Activated CD4-positive, CD25-positive, alpha-beta regulatory T cell treated with anti-CD3 and anti-CD28 coated beads, Interleukin-2, amount 50 U/mL, for 16 hours (primary cell): Measurements from ENCODE around the gene SRMS.
"Not testable (repeated sequence)": the region's sequence is repeated elsewhere in the genome, so short reads cannot be mapped to it uniquely, and the experiment has no call there.

ENCODE experiments used
- DNase-seq: peaks from one replicate; pipeline ENCODE4 v3.0.0-alpha.2; 2020; ENCODE audit warnings: low read depth, low spot score

SRMS gene

DNA sequence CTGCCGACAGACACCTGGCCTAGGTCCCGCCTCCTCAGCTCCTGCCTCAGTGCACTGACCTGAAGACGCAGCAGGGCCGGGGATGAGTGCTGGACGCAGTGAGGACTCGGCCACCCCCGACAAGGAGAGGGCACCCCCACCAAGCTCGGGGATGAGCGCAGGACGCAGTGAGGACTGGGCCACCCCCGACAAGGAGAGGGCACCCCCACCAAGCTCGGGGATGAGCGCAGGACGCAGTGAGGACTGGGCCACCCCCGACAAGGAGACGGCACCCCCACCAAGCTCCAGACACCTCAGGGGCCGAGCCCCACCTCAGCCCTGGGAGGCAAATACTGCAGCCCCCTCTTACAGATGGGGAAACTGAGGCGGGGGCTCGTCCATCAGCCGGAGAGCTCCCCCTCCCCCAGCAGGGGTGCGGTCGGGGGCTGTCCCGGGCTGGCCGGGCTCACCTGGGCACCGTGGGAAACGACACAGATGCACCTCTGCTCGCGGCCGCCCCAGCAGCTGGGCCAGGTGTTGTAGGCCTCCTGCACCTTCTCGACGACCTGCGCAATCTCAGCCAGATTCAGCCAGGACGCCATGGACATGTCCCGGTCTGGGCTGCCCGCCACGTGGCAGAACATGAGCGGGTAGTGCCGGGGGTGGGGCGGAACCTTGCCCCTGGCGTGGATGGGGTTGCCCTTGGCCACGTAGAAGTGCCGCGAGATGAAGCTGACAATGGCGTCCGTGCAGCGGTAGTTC lies 19.0 kb upstream of the SRMS start:
- DNase-seq, result no peak

DNA sequence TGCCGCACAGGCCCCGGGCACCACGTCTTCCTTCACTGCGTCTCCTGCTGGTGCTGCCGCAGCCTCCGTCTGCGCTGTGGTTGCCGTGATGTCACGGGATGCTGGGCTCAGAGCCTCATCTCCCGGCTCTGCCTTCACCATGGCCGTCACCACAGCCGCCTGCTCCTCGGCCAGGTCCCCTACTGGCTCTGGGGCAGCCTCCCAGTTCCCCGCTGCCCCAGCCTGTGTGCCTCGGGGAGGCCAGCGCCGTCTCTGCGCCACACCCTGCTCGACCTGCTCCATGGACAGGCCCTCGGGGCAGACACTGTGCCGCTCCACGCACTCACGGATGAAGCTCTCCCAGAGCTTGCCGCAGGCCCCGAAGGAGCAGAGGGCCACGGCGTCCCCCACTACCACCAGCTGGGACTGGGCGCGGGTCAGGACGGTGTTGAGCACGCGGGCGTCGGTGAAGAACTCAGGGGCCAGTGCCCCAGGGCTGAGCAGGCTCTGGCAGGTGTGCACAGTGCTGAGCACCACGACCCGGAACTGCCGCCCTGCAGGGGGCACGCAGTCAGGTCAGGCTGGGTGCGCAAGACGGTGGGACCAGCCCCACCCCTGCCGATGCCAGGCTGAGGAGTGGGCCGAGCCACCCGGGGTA lies 18.3 kb upstream of the SRMS start:
- DNase-seq, result no peak

DNA sequence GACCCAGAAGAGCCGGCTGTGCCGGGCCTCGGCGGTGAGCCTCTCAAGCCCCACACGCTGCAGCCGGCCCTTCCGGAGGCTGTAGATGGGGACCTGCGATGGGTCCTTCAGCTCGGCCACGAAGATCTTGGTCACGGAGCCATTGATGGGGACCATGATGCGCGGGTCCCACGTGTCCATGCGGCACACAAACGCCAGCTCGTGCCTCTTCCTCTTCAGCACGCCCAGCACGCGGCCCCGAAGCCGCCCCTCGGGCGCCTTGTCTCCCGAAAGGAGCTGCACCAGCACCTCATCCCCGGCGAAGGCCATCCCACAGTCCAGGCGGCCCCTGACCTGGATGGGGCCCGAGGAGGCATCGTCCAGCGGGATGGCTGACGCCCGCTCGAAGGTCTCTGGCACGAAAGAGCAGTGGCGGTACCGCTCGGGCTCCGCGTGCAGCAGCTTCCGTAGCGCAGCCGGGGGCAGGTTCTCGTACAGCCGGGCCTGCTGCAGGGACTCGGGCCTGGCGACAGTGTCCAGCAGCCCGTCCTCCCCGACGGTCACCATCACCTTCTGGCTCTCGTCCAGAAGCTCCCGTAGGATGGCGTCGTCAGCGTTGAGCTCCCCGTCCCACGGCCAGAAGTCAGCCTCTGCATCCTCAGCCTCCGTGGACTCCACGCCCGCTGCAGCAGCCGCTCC lies 17.6 kb upstream of the SRMS start:
- no peak for DNase-seq

DNA sequence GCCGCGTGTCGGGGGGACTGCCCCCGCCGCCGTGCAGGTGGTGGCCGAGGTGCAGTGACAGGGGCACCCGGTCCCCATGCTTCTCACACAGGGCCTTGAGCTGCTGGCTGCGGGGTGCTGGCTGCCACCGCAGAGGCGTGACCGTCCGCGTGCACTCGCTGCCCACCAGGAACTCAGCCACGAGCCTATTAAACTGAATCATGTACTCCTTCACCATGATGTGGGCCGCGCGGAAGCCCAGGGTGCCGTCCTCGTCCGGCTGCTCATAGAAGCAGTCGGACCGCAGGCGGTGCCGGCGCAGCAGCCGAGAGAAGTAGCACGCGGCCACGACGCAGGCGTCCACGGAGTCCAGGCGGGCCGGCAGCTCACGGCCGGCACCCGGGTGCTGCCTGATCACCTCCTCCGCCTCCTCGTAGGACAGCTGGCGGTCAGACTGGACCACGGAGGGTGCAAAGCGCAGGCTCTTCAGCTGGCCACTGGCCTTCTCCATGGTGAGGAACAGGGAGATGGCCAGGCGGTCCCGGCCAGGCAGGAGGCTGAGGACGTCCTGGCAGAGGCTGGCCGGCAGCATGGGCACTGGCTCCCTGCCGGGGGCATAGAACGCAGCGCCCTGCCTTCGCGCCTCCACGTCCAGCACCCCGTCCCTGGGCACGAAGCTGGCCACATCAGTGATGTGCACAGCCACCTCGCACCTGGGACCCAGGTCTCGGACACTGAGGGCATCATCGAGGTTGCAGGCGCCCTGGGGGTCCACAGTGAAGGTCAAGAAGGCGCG lies 16.7 kb upstream of the SRMS start:
- DNase-seq, result no peak

DNA sequence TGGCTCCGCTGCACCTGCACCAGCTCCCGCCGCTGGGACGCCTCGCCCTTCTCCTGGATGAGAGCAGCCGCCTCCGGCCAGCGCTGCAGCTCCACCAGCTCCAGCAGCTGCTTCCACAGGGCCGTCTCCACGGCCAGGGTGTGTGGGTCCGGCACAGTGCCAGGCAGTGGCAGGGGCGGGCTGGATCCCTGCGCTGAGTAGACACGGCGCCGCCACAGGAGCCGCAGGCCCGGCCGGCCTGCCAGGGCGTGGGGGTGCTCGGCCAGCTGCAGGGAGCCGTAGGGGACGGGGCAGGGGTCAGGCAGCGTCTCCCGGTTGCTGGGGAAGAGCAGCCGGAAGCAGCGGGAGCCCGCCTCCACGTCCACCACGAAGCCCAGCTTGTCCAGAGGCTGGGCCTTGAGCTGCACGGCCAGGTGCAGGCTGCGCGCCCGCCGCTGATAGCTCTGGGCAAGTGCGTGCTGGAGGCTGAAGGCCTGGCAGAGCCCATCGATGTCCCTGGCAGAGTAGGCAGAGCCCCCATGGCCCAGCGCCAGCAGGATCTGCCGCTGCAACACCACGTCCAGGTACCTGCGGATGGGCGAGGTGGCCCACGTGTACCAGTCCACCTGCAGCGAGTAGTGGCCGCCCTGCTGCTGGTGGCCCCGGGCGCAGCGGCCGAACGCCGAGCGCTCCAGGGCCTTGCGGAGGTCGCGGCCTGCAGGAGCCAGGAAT lies 15.8 kb upstream of the SRMS start:
- no peak for DNase-seq

DNA sequence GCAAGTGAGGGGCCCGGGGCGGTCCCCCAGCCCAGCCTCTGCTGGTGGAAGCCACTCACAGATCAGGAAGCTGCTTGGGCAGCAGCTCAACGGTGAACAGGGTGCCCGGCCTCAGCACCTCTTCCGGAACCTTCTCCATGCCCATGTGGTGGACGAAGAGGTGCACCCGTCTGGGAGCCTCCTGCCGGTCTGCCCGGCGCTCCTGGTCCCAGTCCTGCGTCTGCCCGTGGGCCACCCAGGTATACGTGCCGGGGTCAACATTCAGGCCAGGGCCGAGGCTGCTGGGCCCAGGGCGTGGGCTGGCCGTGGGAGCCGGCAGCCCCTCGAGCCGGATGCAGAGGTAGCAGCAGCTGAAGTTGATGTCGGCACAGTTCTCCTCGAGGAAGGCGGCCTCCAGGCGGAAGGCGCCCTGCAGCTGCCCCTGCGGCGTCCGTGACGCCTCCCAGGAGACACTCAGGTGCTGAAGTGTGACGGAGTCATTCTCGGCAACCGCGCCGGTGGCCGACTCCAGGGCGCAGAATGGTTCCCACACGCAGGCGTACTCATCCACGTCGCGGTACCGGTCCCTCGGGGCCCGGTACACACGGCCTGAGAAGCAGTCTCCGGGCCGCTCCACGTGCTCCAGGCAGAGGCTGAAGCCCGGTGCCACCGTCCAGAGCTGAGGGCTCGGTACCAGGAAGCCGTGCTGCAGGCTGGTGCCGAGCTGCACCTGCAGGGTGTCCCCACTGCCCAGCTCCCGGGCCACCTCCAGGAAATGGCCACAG lies 15.1 kb upstream of the SRMS start:
- DNase-seq, result no peak

DNA sequence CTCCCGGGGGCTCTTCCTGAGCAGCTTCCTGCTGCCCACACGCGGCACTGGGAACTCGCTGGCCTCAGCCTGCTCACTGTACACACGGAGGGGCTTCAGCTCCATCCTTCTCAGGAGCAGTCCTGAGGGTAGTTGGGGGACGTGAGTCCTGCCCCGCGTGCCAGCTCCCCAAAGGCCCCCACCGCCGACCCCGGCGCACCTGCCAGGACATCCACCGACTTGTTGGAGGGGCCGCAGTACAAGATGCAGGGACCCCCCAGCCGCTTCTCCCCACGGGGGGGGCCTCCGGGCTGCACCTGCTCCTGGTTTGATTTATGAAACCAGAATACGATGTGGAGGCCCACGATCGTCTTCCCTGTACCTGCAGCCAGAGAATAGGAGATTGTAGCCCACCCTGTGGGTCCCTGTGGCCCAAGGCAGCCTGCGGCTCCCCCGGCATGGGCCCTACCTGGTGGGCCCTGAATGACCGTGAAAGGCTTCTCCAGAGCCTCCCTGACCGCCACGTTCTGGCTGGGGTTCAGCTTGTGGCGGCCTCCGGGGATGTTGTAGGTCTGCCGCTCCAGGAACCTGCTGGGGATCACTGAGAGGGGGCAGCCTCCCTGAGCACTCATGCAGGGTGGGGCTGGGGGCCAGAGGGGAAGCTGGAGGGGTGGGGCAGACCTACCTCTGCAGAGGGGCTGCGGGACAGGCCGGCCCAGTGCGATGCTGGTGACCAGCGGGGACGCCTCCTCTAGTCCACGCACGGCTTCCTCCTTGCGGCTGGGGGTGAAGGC lies 14.3 kb upstream of the SRMS start:
- no peak for DNase-seq

DNA sequence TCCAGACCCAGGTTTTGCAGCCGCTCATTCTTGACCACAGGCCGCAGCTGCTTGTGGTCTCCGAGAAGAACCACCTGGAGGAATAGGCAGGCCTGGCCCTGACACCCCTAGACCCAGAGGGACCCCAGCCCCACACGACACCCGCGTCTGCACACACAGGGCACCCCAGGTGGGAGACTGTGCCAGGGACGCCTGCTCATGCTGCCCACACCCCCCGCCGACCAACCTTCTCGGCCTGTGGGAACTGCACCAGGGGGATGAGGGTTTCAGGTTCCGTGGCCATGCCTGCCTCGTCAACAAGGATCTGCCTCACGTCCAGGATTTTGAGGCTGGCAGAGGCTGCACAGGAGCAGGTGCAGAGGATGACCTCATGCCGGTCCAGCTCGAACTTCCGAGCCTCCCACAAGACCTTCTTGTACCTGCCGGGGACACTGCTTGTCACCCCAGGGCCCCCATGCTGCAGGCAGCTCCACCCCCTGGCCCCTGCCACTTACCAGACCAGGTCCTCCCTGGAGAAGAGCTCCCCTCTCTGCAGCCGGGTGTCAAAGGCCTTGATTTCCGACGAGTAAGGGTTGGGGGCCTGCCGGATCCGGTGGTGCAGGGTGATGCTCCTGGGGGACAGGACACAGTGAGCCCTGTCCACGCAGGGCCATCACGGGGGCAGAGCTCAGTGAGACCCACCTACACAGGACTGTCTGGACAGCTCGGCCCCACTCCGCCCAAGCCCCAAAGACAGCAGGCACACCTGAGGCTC lies 13.5 kb upstream of the SRMS start:
- DNase-seq, result no peak

DNA sequence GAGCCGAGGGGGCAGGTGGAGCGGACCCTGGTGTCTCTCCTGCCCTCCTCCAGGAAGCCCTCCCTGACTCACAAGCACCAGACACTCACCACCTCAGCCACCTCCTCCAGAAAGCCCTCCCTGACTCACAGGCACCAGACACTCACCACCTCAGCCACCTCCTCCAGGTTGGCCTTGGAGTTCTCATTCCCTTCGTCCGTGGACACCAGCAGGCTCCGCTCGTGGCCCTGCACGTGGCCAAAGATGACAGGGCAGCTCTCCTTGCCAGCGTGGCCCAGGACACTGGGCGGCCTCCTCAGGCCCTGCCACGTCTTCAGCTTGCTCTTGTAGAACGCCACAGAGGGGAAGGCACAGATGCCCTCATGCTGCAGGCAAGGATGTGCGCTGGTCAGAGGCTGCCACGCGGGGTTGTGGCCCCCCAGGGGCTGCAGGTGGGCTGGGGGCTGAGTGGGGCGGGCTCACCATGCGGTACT lies 12.8 kb upstream of the SRMS start:
- DNase-seq, result no peak

DNA sequence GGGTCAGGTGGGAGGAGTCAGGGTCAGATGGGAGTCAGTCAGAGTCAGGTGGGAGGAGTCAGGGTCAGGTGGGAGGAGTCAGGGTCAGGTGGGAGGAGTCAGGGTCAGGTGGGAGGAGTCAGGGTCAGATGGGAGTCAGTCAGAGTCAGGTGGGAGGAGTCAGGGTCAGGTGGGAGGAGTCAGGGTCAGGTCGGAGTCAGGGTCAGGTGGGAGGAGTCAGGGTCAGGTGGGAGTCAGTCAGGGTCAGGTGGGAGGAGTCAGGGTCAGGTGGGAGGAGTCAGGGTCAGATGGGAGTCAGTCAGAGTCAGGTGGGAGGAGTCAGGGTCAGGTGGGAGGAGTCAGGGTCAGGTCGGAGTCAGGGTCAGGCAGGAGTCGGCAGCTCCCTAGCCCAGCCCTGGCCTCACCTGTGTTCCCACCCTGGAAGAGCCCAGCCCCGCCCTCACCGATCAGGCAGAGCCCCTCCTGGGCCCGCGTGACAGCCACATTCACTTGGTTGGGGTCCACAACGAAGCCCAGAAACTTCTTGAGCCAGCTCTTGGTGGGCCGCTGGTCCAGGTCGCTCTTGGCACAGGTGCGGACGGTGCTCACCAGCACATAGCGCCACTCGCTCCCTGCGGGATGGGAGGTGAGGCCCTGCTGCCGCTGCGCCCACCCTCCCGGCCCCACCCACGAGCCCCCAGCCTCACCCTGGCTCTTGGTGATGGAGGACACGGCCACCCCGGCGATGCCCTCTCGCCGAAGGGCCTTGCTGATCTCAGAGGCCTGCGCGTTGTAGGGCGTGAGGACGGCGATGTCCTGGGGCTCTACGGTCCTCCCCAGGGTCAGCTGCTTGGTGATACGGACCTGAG lies 12.2 kb upstream of the SRMS start:
- not testable (repeated sequence) for DNase-seq

DNA sequence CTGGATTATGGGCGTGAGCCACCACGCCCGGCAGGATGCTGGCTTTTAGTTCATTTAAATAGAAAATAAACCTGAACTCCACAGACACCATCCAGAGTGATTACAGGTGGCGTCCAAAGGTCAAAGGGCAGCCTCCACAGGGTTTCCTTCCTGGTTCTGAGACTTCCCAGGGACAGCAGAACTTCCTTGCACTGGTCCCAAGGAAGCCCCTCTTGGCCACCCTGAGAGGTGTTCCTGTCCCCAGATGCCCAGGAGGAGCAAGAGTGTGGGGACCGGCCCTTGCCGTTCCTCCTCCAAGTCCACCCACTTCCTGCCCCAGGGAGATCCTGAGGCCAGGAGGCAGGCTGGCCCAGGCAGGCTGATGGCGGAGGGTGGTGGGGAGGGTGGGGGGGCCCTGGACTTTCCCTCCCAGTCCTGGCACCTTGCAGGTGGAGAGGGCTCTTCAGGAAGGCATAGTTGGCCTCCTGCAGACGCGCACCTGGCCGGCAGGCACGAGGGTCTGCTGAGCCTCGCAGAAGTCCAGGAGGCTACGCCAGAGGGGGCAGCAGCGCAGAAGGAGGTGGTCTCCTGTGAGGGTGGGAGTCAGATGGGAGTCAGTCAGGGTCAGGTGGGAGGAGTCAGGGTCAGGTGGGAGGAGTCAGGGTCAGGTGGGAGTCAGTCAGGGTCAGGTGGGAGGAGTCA lies 11.4 kb upstream of the SRMS start:
- DNase-seq, result no peak

DNA sequence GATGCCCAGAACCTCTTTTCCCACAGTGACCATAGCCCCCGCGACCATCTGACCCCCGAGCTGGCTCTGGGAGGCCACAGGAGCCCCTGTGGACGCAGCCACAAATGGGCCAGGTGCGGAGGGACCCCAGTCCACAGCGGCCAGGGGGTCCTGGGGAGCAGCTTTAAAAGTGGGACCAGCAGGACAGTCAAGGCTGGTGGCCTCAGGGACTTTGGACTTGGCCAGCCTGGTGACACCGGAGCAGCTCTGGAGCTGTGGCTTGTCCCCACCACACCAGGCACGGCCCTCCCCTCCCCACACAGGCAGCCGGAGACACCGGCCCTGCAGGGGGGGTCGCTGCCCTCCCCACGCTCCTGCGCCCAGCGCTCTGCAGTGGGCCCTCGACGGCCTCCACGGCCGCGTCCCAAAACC lies 9.9 kb upstream of the SRMS start:
- DNase-seq, result no peak

DNA sequence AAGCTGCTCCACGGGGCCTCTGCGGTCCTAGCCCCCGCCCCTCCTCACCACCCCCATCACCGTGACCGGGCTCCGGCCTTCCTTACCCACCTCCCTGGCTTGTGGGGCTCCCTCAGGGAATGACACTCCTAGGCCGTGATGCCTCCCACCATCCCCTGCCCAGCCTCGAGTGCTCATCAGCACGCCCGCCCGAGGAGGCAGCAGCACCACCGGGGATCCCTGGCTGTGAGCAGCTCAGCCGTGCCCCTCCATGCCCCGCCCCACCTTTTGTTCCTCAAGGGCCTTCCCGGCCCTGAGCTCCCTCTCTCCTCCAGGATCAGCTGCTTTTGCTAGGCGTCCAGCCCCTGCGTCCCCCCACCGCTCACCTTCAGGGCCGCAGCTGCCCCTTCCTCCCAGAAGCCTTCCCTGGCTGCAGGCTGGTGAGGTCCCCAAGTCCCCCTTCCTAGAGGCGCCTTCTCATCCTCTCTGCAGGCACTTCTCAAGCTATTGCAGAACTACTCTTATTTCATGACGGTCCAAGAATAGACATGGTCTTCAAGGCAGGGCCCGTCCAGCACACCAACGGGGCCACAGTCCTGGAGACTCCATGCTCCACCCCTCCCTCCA lies 9.4 kb upstream of the SRMS start:
- DNase-seq, result no peak

DNA sequence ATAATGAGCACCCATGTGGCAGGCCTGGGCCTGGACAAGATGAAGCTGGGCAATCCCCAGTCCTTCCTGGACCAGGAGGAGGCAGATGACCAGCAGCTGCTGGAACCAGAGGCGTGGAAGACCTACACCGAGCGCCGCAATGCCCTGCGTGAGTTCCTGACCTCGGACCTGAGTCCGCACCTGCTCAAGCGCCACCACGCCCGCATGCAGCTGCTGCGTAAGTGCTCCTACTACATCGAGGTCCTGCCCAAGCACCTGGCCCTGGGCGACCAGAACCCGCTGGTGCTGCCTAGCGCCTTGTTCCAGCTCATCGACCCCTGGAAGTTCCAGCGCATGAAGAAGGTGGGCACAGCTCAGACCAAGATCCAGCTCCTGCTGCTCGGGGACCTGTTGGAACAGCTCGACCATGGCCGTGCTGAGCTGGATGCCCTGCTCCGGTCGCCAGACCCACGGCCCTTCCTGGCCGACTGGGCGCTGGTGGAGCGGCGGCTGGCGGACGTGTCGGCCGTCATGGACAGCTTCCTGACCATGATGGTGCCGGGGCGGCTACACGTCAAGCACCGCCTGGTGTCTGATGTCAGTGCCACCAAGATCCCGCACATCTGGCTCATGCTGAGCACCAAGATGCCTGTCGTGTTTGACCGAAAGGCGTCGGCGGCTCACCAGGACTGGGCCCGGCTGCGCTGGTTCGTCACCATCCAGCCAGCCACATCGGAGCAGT lies 8.3 kb upstream of the SRMS start:
- no peak for DNase-seq

DNA sequence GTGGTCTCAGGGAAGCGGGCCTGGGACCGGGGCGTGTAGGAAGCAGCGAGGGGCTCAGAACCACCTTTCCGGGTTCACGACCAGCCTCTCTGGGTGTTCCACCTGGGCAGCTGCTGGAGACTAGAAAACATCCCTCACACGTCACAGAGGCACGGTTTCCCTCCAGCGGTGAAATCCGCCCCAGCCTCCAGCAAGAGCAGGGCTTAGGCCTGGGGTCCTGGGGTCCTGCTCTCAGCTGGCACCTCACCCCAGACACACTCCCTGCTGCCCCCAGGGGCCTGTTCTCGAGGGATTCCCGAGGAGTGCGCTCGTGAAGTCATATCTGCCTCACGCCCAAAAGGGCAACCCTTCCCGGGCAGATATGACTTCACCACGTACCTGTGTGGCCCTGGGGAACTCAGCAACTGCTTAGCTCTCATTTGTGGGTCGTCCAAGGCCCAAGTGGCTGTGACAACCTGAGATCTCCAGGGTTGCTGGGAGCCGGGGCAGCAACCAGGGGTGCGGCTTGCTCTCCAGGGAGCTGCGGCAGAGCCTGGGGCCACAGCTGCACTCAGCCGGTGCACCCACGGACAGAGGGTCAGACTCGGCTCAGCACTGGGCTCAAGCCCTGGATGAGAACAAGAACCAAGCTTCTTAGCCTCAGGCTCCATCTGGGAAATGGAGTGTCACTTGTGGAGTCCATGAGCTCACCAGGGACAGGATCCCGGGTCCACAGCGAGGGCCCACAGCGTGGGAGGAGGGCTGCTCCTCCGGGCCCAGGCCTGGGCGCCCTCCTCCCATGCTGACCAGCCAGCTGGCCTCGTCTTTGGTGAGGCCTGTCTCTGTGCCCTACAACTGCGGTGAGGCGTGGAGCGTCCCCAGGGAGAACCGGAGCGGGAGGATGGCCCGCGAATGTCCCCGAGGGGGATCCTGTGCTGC lies 7.1 kb upstream of the SRMS start:
- no peak for DNase-seq

DNA sequence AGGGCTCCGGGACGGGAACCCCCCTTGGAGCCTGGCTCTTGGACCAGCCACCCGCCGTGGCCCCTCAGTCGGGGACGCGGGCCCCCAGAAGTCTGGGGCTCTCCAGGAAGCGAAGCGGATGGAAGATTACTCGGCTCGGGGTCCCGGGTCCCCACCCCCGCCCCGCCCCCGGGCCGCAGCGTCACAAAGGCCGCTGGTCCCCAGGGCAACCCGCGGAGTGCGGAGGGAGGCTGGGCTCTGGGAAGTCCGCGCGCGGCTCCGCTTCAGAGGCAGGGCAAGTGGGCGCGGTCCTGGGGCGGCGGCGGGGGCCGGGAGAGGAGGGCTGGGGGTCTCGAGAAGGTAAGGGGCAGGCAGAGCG lies 6.4 kb upstream of the SRMS start, which contains the start of gene FNDC11:
Gene FNDC11 (plus strand): TSS at position 227 of the 358 bp plus-strand sequence. CDS start 1,505 bp downstream, outside the sequence.
- DNase-seq, result no peak
